D721Med (cell line): ENCODE measurements around the gene SGCG.

Experiments used
- DNase-seq: peaks from one replicate; pipeline ENCODE4 v3.0.0; 2011; ENCODE audit warnings: low spot score; ENCODE audit not compliant: insufficient read length
- FAIRE-seq: peaks from 2 replicates; lab custom pipeline; 2011; peaks lifted over from hg19 to GRCh38; lab: Jason Lieb, UNC
- CTCF ChIP-seq: IDR thresholded peaks from 2 replicates; pipeline ENCODE4 v1.5.1; 2012; ENCODE audit warnings: mild to moderate bottlenecking, control low read depth; ENCODE audit not compliant: insufficient read depth; ENCODE audit errors: missing control alignments

The SGCG gene

DNA sequence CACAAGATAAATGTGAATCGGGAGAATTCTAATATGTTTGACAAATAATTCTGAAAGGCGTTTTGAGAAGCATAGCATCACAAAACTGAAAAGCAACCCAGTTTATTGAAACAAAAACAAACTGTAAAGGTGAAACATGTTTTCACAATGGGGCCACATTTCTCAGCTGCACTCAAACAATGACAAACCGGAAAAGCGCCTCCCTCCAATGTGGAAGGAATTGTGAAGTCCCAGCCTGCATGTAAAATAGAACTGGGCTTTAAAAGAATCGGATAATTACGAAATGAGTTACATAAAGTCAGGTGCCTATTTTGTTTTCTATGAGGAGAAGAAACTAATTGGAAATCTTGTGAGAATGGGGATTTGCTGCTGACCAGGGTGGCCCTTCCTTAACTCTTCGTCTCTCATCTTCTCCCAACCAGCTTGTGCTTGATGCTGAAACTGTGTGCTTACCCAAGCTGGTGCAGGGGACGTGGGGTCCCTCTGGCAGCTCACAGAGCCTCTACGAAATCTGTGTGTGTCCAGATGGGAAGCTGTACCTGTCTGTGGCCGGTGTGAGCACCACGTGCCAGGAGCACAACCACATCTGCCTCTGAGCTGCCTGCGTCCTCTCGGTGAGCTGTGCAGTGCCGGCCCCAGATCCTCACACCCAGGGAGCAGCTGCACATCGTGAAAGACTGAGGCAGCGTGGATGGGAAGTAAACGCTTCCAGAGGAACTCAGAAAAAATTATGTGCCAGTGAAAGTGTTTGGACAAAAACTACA, 143.3 kb downstream of the SGCG start:
- no peak for TF ChIP-seq CTCF
- DNase-seq = no peak
- FAIRE-seq = no peak

DNA sequence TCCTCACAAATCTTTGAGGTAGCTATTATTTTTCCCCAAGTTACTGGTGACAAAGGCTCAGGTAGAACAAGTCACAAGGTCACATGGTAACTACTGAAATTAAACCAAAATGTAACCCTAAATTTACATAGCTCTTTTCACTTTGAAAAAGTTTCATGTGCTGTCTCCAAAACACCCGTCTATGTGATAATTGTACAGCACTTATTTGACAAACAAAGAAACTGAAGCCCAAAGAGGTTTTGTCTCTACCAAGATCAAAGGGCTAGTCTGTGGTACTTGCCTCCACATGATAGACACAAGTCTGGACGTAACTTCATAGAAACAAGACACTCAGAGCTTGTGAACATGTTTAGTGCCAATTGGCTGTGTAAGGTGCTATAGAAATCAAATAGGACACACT, 144.4 kb downstream of the SGCG start:
- no peak for FAIRE-seq
- no peak for TF ChIP-seq CTCF
- no peak for DNase-seq

- DNase-seq (no peak), FAIRE-seq (no peak)
- TF ChIP-seq CTCF = no peak
Measured at GRCh38 chr13:23330356-23330755, 149.6 kb downstream of the SGCG start.

DNA sequence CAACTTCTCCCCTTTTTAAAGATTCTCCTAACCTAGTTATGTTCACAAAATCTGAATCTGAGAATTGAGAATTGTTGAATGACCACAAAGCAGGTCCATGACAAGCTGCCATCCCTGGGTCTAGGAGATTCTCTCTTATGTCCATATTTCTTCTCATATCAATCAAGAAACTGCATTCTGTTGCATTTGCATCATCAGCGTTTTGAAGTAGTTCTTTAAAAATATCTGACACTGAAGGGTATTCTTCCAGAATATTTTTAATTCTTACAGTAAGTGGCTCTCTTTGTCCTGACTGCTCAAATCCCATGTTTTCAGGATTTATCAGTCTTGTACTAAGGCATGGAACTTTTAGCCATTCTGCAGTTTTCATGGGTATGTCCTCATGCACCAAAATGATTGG, 158.4 kb downstream of the SGCG start:
- no peak for TF ChIP-seq CTCF
- FAIRE-seq (no peak), DNase-seq (no peak)

DNA sequence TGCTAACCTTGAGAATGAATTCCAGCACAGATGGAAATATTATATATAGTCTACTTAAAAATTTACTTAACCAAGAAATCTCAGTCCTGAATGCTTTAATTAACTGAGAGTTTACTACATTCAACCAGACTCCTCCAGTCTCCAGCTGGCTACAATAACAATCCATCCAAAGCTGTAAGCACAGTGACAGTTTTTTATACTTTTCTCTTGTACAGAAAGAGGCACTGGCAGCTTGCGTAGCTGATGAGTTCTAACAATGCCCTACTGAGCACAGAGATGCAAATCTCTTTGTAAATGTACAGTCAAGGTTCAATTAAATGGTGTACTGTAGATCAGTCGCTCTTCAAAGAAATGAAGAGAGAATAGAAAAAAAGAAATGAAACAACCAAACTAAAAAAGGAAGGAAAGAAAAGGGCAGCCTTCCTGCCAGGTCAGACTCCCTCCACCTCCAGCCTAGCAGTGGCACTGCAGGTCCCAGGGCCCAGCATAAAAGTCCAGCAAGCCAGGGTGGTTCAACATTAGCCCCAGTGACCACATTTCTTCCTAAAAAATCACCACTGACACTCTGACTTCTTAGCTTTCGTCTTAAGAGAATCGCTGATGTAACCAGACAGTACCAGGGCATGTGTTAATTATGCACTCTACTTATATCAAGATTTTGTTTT, 164.3 kb downstream of the SGCG start:
- FAIRE-seq (no peak), DNase-seq (no peak)

DNA sequence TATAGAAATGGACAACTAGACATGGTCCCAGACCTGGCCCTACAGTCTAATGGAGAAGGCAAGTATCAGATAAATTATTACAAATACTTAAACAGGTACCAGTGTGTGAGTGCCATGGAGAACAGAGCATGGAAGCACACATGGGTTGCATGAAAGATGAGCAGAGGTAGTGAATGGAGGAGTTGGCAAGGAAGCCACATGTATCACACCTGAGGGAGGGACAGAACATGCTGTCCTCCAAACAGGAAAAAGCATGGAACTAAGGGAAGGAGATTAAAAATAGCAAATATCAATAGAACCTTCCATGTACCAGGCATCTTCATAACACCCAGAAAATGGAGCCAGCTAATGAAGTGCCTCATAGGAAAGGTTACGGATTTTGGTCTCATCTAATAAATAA, 166.8 kb downstream of the SGCG start:
- DNase-seq (no peak), FAIRE-seq (no peak)
- no peak for TF ChIP-seq CTCF

More for the DNA sequence above, 164.3 kb downstream of the SGCG start:
- TF ChIP-seq CTCF = no peak
